ENCODE results near the gene SEC22A.

DNA sequence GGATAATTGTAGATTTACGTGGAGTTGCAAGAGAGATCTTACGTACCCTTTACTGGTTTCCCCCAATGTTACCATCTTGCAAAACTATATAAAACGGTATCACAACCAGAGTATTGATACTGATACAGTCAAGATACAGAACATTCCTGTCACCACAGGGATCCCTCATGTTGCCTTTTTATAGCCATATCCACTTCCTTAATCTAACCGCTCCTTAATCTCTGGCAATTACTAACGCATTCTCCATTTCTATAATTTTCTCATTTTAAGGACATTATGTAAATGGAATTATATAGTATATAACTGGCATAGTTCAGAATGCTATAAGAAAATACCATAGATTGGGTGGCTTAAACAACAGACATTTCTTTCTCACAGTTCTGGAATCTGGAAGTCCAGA is 61.1 kb downstream of the SEC22A start:
- no peak for TF ChIP-seq CTCF (IDR thresholded peaks at IDR 0.05; ENCODE audit: insufficient read depth, low read length)
- TF ChIP-seq POLR2AphosphoS5 (IDR thresholded peaks at IDR 0.05; ENCODE audit: low read depth) = no peak
- TF ChIP-seq, protein P1, sequence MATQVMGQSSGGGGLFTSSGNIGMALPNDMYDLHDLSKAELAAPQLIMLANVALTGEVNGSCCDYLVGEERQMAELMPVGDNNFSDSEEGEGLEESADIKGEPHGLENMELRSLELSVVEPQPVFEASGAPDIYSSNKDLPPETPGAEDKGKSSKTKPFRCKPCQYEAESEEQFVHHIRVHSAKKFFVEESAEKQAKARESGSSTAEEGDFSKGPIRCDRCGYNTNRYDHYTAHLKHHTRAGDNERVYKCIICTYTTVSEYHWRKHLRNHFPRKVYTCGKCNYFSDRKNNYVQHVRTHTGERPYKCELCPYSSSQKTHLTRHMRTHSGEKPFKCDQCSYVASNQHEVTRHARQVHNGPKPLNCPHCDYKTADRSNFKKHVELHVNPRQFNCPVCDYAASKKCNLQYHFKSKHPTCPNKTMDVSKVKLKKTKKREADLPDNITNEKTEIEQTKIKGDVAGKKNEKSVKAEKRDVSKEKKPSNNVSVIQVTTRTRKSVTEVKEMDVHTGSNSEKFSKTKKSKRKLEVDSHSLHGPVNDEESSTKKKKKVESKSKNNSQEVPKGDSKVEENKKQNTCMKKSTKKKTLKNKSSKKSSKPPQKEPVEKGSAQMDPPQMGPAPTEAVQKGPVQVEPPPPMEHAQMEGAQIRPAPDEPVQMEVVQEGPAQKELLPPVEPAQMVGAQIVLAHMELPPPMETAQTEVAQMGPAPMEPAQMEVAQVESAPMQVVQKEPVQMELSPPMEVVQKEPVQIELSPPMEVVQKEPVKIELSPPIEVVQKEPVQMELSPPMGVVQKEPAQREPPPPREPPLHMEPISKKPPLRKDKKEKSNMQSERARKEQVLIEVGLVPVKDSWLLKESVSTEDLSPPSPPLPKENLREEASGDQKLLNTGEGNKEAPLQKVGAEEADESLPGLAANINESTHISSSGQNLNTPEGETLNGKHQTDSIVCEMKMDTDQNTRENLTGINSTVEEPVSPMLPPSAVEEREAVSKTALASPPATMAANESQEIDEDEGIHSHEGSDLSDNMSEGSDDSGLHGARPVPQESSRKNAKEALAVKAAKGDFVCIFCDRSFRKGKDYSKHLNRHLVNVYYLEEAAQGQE (IDR thresholded peaks at IDR 0.05; ENCODE audit: insufficient replicate concordance, low read depth) = no peak
- no peak for TF ChIP-seq GABPA (IDR thresholded peaks at IDR 0.05; ENCODE audit: low read depth)
- no peak for TF ChIP-seq SPI1 (IDR thresholded peaks at IDR 0.05; ENCODE audit: borderline replicate concordance, low read depth)
